GM23338 (cell line): Measurements from ENCODE around the gene CDKN2AIP.

ENCODE experiments used
- EZH2 ChIP-seq: fragments of 200-600 bp; sonication (generic); IDR thresholded peaks from one replicate; pipeline ENCODE4 v1.8.0; 2017; ENCODE audit warnings: antibody characterized with exemption, mild to moderate bottlenecking, low read depth; ENCODE audit not compliant: unreplicated experiment
- EZH2phosphoT487 ChIP-seq: fragments of 200-600 bp; sonication (generic); IDR thresholded peaks from one replicate; pipeline ENCODE4 v1.8.1; 2018; ENCODE audit warnings: antibody characterized with exemption; ENCODE audit not compliant: unreplicated experiment
- POLR2AphosphoS5 ChIP-seq: IDR thresholded peaks from 2 replicates; pipeline ENCODE4 v1.6.1; 2016; ENCODE audit warnings: antibody characterized with exemption, low read depth
- TF ChIP-seq, protein P1 (sequence below), 2 experiments: fragments of 200-600 bp in 1 of 2; sonication (generic) in 1 of 2; conservative IDR thresholded peaks; 2 replicates each; pipeline versions ENCODE4 v1.5.1 to v1.6.1; 2016 to 2017; ENCODE audit warnings: antibody characterized with exemption in 2 of 2, low read depth in 2 of 2, mild to moderate bottlenecking in 2 of 2, moderate library complexity in 1 of 2

DNA sequence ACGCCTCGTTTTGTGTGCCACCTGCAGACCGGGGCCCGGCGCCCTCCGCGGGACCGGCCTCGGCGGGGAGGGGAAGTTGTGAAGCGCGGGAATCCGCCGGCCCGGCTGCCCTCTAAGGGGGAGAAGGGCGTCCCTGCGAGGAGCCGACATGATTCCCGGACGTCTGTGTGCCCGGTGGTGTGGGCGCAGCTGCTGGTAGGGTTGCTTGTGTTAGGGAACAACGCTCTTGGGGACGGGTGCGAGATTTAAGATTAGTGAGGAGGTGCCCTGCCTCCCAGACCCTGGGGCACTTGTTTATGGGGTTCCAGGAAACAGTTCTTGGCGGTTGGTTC, 627 bp downstream of the CDKN2AIP start:
- TF ChIP-seq, protein P1, sequence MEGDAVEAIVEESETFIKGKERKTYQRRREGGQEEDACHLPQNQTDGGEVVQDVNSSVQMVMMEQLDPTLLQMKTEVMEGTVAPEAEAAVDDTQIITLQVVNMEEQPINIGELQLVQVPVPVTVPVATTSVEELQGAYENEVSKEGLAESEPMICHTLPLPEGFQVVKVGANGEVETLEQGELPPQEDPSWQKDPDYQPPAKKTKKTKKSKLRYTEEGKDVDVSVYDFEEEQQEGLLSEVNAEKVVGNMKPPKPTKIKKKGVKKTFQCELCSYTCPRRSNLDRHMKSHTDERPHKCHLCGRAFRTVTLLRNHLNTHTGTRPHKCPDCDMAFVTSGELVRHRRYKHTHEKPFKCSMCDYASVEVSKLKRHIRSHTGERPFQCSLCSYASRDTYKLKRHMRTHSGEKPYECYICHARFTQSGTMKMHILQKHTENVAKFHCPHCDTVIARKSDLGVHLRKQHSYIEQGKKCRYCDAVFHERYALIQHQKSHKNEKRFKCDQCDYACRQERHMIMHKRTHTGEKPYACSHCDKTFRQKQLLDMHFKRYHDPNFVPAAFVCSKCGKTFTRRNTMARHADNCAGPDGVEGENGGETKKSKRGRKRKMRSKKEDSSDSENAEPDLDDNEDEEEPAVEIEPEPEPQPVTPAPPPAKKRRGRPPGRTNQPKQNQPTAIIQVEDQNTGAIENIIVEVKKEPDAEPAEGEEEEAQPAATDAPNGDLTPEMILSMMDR (conservative IDR thresholded peaks at IDR 0.05; ENCODE audit: low read depth in 2 of 2): no peak
- no peak for TF ChIP-seq EZH2
- TF ChIP-seq POLR2AphosphoS5: no peak
- TF ChIP-seq EZH2phosphoT487: no peak
